ENCODE data around the gene PRKN. TPM values are rescaled to one million over a fixed set of nuclear protein-coding genes. Genes with fewer than 3 reads are reported as not detected.

PRKN gene
- total and polyA plus RNA-seq, 2 experiments from 2014 or later = 0.10 to 0.84 TPM

GRCh38 chr6:161649068-161649467 is 1078.5 kb downstream of the PRKN start:
- H4K20me1 ChIP-seq (replicated peaks; ENCODE audit: insufficient read depth) = no peaks in the 10 kb centered on the region
- H3K9me3 Mint-ChIP-seq = no peaks in the 10 kb centered on the region
- H2AFZ ChIP-seq = no peak overlapping the region
- H3K27ac Mint-ChIP-seq = no peak overlapping the region
- H3K4me1 Mint-ChIP-seq = no peaks in the 10 kb centered on the region
- no peak overlapping the region for H3K27ac ChIP-seq (ENCODE audit: low read depth)
- no peaks in the 10 kb centered on the region for H3K36me3 ChIP-seq (ENCODE audit: insufficient read depth)
- H3K79me2 ChIP-seq (replicated peaks; ENCODE audit: insufficient read depth) = no peaks in the 10 kb centered on the region
- no peaks in the 10 kb centered on the region for H3K36me3 Mint-ChIP-seq (ENCODE audit: low read depth)
- H3K27me3 Mint-ChIP-seq (ENCODE audit: insufficient read depth, low read depth, poor library complexity) = peaks cover 4% of the 10 kb centered on the region
- ATAC-seq (no peak), DNase-seq (ENCODE audit: low spot score) (no peak)
- H3F3A ChIP-seq (replicated peaks; ENCODE audit: low read depth) = no peaks in the 10 kb centered on the region
- H3K9me2 ChIP-seq (ENCODE audit: insufficient read depth) = no peaks in the 10 kb centered on the region
- H3K4me2 ChIP-seq = no peak overlapping the region
- no peaks in the 10 kb centered on the region for H3K27me3 ChIP-seq (ENCODE audit: insufficient read depth)
- no peak for TF ChIP-seq CTCF (conservative IDR thresholded peaks at IDR 0.05; ENCODE audit: low read depth in 2 of 2)
- no peak for TF ChIP-seq EZH2phosphoT487 (IDR thresholded peaks at IDR 0.05; ENCODE audit: unreplicated experiment)
- TF ChIP-seq ZNF114 (CRISPR knock-in tag; IDR thresholded peaks at IDR 0.05) = no peak
- TF ChIP-seq NANOG (IDR thresholded peaks at IDR 0.05; ENCODE audit: borderline replicate concordance) = no peak
- TF ChIP-seq JUNB (IDR thresholded peaks at IDR 0.05; ENCODE audit: unreplicated experiment) = no peak
- TF ChIP-seq ZNF462 (CRISPR knock-in tag; IDR thresholded peaks at IDR 0.05) = no peak
- no peak for TF ChIP-seq REST (IDR thresholded peaks at IDR 0.05; ENCODE audit: unreplicated experiment)
- H3K4me3 ChIP-seq = no peak overlapping the region
- no peaks in the 10 kb centered on the region for H3K4me1 ChIP-seq (ENCODE audit: insufficient read depth)
- H3K4me3 Mint-ChIP-seq = no peak overlapping the region

All from GM23338 (cell line).